GM12878 (cell line): Measurements from ENCODE around the gene OXA1L.

Experiments
- ASH2L ChIP-seq: fragments of 300-600, 200-600 bp; sonication (generic); IDR thresholded peaks from 2 replicates; pipeline ENCODE4 v1.6.1; 2017; ENCODE audit warnings: low read depth, mild to moderate bottlenecking, borderline replicate concordance
- EZH2 ChIP-seq: IDR thresholded peaks from 2 replicates; pipeline ENCODE4 v1.6.1; 2012; ENCODE audit warnings: low read depth, mild to moderate bottlenecking, control low read depth, inconsistent platforms, low read length, borderline replicate concordance; ENCODE audit not compliant: control insufficient read depth
- FOXM1 ChIP-seq: IDR thresholded peaks from 2 replicates; pipeline ENCODE4 v1.6.1; 2012; ENCODE audit warnings: low read depth, mild to moderate bottlenecking, inconsistent platforms, low read length, moderate library complexity
- MTA2 ChIP-seq: fragments of 450-650 bp; IDR thresholded peaks from 2 replicates; pipeline ENCODE4 v1.6.1; 2016; ENCODE audit warnings: low read depth, mild to moderate bottlenecking, moderate library complexity
- MTA3 ChIP-seq: IDR thresholded peaks from 2 replicates; pipeline ENCODE4 v1.6.1; 2012; ENCODE audit warnings: low read length, inconsistent platforms, borderline replicate concordance
- NFIC ChIP-seq: IDR thresholded peaks from 2 replicates; pipeline ENCODE4 v1.6.1; 2012; ENCODE audit warnings: low read depth, mild to moderate bottlenecking, inconsistent platforms, low read length, moderate library complexity
- RELA ChIP-seq: fragments of 450-650 bp; IDR thresholded peaks from 2 replicates; pipeline ENCODE4 v1.8.0; 2014; ENCODE audit warnings: borderline replicate concordance; ENCODE audit not compliant: partially characterized antibody
- REST ChIP-seq: IDR thresholded peaks from 2 replicates; pipeline ENCODE4 v1.6.1; 2012; ENCODE audit warnings: mild to moderate bottlenecking, low read depth, low read length
- TF ChIP-seq, protein P1 (sequence below), 3 experiments: IDR thresholded peaks in 2 of 3; conservative IDR thresholded peaks in 1 of 3; 2 replicates each; pipeline ENCODE4 v1.5.1; 2011; ENCODE audit warnings: low read depth in 3 of 3, low read length in 3 of 3, mild to moderate bottlenecking in 3 of 3, control low read depth in 2 of 3, moderate library complexity in 2 of 3, inconsistent platforms in 1 of 3, mixed read lengths in 1 of 3; ENCODE audit not compliant: control insufficient read depth in 2 of 3, insufficient read depth in 1 of 3; ENCODE audit errors: extremely low read depth in 1 of 3

DNA sequence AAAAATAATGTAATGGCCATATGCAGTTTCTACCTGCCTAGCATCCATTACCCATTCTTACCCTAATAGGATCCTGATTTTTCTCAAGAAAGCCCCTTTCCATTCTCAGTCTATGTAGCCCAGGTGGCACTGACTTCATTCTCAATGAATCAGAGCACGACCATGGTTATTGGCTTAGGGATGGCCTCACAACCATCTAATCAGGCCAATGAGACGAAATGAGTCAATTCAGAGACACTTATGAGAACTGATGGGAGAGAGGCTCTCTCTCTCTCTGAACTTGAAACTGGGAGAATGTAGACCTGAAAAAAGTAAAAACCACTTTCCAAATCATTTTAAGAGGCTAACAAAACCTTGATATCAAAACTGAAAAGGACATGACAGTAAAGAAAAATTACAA is 45.3 kb upstream of the OXA1L start:
- TF ChIP-seq ASH2L = no peak
- no peak for TF ChIP-seq REST
- TF ChIP-seq FOXM1 = no peak
- TF ChIP-seq, protein P1, sequence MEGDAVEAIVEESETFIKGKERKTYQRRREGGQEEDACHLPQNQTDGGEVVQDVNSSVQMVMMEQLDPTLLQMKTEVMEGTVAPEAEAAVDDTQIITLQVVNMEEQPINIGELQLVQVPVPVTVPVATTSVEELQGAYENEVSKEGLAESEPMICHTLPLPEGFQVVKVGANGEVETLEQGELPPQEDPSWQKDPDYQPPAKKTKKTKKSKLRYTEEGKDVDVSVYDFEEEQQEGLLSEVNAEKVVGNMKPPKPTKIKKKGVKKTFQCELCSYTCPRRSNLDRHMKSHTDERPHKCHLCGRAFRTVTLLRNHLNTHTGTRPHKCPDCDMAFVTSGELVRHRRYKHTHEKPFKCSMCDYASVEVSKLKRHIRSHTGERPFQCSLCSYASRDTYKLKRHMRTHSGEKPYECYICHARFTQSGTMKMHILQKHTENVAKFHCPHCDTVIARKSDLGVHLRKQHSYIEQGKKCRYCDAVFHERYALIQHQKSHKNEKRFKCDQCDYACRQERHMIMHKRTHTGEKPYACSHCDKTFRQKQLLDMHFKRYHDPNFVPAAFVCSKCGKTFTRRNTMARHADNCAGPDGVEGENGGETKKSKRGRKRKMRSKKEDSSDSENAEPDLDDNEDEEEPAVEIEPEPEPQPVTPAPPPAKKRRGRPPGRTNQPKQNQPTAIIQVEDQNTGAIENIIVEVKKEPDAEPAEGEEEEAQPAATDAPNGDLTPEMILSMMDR (IDR thresholded peaks at IDR 0.05 in 2 of 3, conservative IDR thresholded peaks at IDR 0.05 in 1 of 3; ENCODE audit: control insufficient read depth in 2 of 3, extremely low read depth in 1 of 3, insufficient read depth in 1 of 3, low read depth in 3 of 3, low read length in 3 of 3) = no peak
- TF ChIP-seq MTA2 = no peak
- no peak for TF ChIP-seq NFIC
- TF ChIP-seq MTA3 = no peak
- TF ChIP-seq EZH2 = no peak
- TF ChIP-seq RELA = no peak
